KMS-11 (cell line): ENCODE data around the gene ADGRV1.

ENCODE experiments used
- H2AFZ ChIP-seq: fragments of 200-600 bp; sonication (generic); 2 replicates; pipeline ENCODE4 v1.6.1; 2016; ENCODE audit warnings: antibody characterized with exemption, mixed run types, low read depth
- H3K27ac ChIP-seq: fragments of 200-600 bp; sonication (generic); 2 replicates; pipeline ENCODE4 v1.6.1; 2016; ENCODE audit warnings: mild to moderate bottlenecking, mixed run types
- H3K27me3 ChIP-seq: fragments of 200-600 bp; sonication (generic); 2 replicates; pipeline ENCODE4 v1.6.1; 2017; ENCODE audit warnings: mild to moderate bottlenecking, low read depth, mixed run types, moderate library complexity; ENCODE audit not compliant: insufficient read depth
- H3K36me3 ChIP-seq: fragments of 200-600 bp; sonication (generic); 2 replicates; pipeline ENCODE4 v1.6.1; 2017; ENCODE audit warnings: mild to moderate bottlenecking, mixed run types; ENCODE audit not compliant: insufficient read depth
- H3K4me1 ChIP-seq: fragments of 200-600 bp; sonication (generic); 2 replicates; pipeline ENCODE4 v1.6.1; 2016; ENCODE audit warnings: mild to moderate bottlenecking, low read depth, mixed run types; ENCODE audit not compliant: poor library complexity, severe bottlenecking
- H3K4me2 ChIP-seq: fragments of 200-600 bp; sonication (generic); 2 replicates; pipeline ENCODE4 v1.7.0; 2016; ENCODE audit warnings: mild to moderate bottlenecking, mixed run types
- H3K4me3 ChIP-seq: fragments of 200-600 bp; sonication (generic); IDR thresholded peaks from 2 replicates; pipeline ENCODE4 v1.6.1; 2017; ENCODE audit warnings: low read depth, low read length, mixed read lengths; ENCODE audit not compliant: insufficient read depth
- H3K79me2 ChIP-seq: fragments of 200-600 bp; sonication (generic); 2 replicates; pipeline ENCODE4 v1.6.1; 2016; ENCODE audit warnings: low read depth, mixed run types; ENCODE audit not compliant: insufficient read depth
- H3K9ac ChIP-seq: fragments of 200-600 bp; sonication (generic); 2 replicates; pipeline ENCODE4 v1.6.1; 2016; ENCODE audit warnings: mild to moderate bottlenecking, mixed run types
- H4K20me1 ChIP-seq: fragments of 200-600 bp; sonication (generic); 2 replicates; pipeline ENCODE4 v1.6.1; 2016; ENCODE audit warnings: mild to moderate bottlenecking, mixed run types; ENCODE audit not compliant: insufficient read depth
- CTCF ChIP-seq: fragments of 200-600 bp; sonication (generic); conservative IDR thresholded peaks from 2 replicates; pipeline ENCODE4 v1.6.1; 2017; ENCODE audit warnings: low read depth, mild to moderate bottlenecking, antibody characterized with exemption, low read length, moderate library complexity, mixed read lengths

Gene ADGRV1

DNA sequence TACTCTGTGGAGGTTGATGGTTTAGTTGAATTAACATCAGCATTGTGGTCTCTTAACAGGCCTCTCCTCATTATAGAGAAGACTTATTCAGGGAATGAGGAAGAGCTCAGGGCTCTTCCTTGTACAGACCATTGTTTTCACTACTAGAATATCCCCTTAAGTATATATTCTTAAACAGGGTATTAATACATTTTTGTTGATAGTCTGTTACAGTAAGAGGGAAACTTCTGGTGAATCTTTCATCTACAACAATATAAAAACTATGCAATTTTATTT, 330.7 kb downstream of the ADGRV1 start:
- Histone ChIP-seq H4K20me1 (no peaks in the 10 kb centered on the region), H3K27ac (no peak overlapping the region), H3K79me2 (no peaks in the 10 kb centered on the region), H2AFZ (no peak overlapping the region), H3K9ac (no peak overlapping the region), H3K4me3 (no peak overlapping the region), H3K4me1 (no peaks in the 10 kb centered on the region), H3K27me3 (no peaks in the 10 kb centered on the region), H3K36me3 (no peaks in the 10 kb centered on the region), H3K4me2 (no peak overlapping the region)
- no peak for TF ChIP-seq CTCF

- no peaks in the 10 kb centered on the region for H3K79me2 ChIP-seq
- H3K4me2 ChIP-seq = no peak overlapping the region
- no peaks in the 10 kb centered on the region for H4K20me1 ChIP-seq
- no peaks in the 10 kb centered on the region for H3K27me3 ChIP-seq
- H3K36me3 ChIP-seq = no peaks in the 10 kb centered on the region
- H3K4me1 ChIP-seq = no peaks in the 10 kb centered on the region
- no peak overlapping the region for H3K4me3 ChIP-seq
- H3K9ac ChIP-seq = no peak overlapping the region
- H2AFZ ChIP-seq = no peak overlapping the region
- no peak for TF ChIP-seq CTCF
- no peak overlapping the region for H3K27ac ChIP-seq
Observed at GRCh38 chr5:90890180-90890579, 331.6 kb downstream of the ADGRV1 start.

DNA sequence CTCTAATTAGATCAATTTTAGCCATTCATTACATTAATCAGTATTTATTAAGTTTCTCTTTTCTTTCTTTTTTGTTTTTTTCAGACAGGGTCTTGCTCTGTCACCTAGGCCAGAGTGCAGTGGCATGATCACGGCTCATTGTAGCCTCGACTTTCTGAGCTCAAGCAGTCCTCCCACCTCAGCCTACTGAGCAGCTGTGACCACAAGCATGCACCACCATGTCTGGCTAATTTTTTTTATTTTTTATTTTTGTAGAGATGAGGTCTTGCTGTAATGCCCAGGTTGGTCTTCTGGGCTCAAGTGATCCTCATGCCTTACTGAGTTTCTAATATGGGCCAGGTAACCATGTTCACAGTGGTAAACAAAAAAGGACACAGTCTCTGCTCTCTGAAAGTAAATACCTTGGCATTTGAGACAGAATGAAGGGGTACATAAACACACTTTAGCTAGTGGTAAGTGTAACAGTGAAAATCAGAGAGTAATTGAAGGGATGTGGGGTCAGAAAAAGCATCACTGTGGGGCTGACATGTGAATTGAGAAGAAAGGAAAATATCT, 336.3 kb downstream of the ADGRV1 start:
- no peak for TF ChIP-seq CTCF
- Histone ChIP-seq H2AFZ (no peak overlapping the region), H3K4me1 (no peaks in the 10 kb centered on the region), H3K9ac (no peak overlapping the region), H4K20me1 (no peaks in the 10 kb centered on the region), H3K27ac (no peak overlapping the region), H3K36me3 (no peaks in the 10 kb centered on the region), H3K27me3 (no peaks in the 10 kb centered on the region), H3K4me2 (no peak overlapping the region), H3K4me3 (no peak overlapping the region), H3K79me2 (no peaks in the 10 kb centered on the region)

GRCh38 chr5:90897618-90898017, 339.0 kb downstream of the ADGRV1 start:
- Histone ChIP-seq H3K9ac (no peak overlapping the region), H3K4me1 (no peaks in the 10 kb centered on the region), H3K27me3 (no peaks in the 10 kb centered on the region), H4K20me1 (no peaks in the 10 kb centered on the region), H2AFZ (no peak overlapping the region), H3K4me2 (no peak overlapping the region), H3K36me3 (no peaks in the 10 kb centered on the region), H3K27ac (no peak overlapping the region), H3K4me3 (no peak overlapping the region), H3K79me2 (no peaks in the 10 kb centered on the region)
- TF ChIP-seq CTCF = no peak
